GM12878 (cell line): Measurements from ENCODE around the gene YKT6. TPM values are rescaled to one million over a fixed set of nuclear protein-coding genes. Genes with fewer than 3 reads are reported as not detected.
A peak's percentile ranks its signal among the peaks of the same experiment; 100 is the strongest.

ENCODE experiments used
- ATAC-seq: fragments of 200-7000 bp; cut with Tn5 transposase; 3 replicates; pipeline ENCODE4 v1.9.1; 2020; ENCODE audit warnings: mild to moderate bottlenecking, moderate library complexity
- BruUV-seq: library from RNA; stranded (reverse); fragments of 400-500 nt; replicated peaks from 2 replicates; lab custom pipeline; 2021; lab: Mats Ljungman, UMichigan
- CTCF ChIA-PET: fragments of 300-600 bp; sonication (Branson Sonifier 250); formaldehyde crosslinking; extraction: SDS; loops from one replicate; lab custom pipeline; 2021; ENCODE audit warnings: inconsistent platforms; lab: Yijun Ruan, JAX
- POLR2A ChIA-PET: fragments of 350-600 bp; formaldehyde crosslinking; extraction: SDS; loops from one replicate; lab custom pipeline; 2021; ENCODE audit warnings: inconsistent platforms; lab: Charles Lee
- RAD21 ChIA-PET: fragments of 300-600 bp; sonication (Branson Sonifier 250); formaldehyde crosslinking; loops from one replicate; lab custom pipeline; 2023; ENCODE audit warnings: antibody characterized with exemption; ENCODE audit not compliant: unreplicated experiment; lab: Charles Lee
- SMC1A ChIA-PET: fragments of 300-600 bp; sonication (Branson Sonifier 250); formaldehyde crosslinking; loops from one replicate; lab custom pipeline; 2023; ENCODE audit not compliant: unreplicated experiment, uncharacterized antibody; lab: Charles Lee
- DNase-seq: peaks from one replicate; pipeline ENCODE4 v3.0.0-alpha.2; 2011; ENCODE audit warnings: low read depth, low spot score
- FAIRE-seq: peaks from 3 replicates; lab custom pipeline; 2011; peaks lifted over from hg19 to GRCh38; lab: Jason Lieb, UNC
- H2AFZ ChIP-seq: 2 replicates; pipeline ENCODE4 v1.6.0; 2011; ENCODE audit warnings: low read depth, low read length, control low read depth; ENCODE audit not compliant: control insufficient read depth
- H3K27ac ChIP-seq: 2 replicates; pipeline ENCODE4 v1.5.1; 2011; ENCODE audit warnings: control low read depth; ENCODE audit not compliant: control insufficient read depth, insufficient read depth
- H3K27me3 ChIP-seq, 2 experiments: replicated peaks in 1 of 2; 2 replicates each; pipeline versions ENCODE4 v1.6.0 to v1.6.1; 2011; ENCODE audit warnings: low read length in 1 of 2; ENCODE audit not compliant: control insufficient read depth in 2 of 2, insufficient read depth in 2 of 2
- H3K36me3 ChIP-seq, 2 experiments: 2 replicates each; pipeline ENCODE4 v1.5.1; 2011; ENCODE audit warnings: low read length in 1 of 2; ENCODE audit not compliant: control insufficient read depth in 2 of 2, insufficient read depth in 2 of 2
- H3K4me1 ChIP-seq: 2 replicates; pipeline ENCODE4 v1.6.1; 2011; ENCODE audit warnings: mild to moderate bottlenecking, low read length, moderate library complexity, mixed read lengths; ENCODE audit not compliant: control insufficient read depth, insufficient read depth
- H3K4me2 ChIP-seq: 2 replicates; pipeline ENCODE4 v1.6.0; 2011; ENCODE audit warnings: control low read depth; ENCODE audit not compliant: control insufficient read depth, insufficient read depth
- H3K4me3 ChIP-seq: fragments of 200-600 bp; sonication (generic); 2 replicates; pipeline ENCODE4 v1.5.1; 2016
- H3K79me2 ChIP-seq: 2 replicates; pipeline ENCODE4 v1.6.0; 2011; ENCODE audit warnings: low read length; ENCODE audit not compliant: control insufficient read depth, insufficient read depth
- H3K9ac ChIP-seq: 2 replicates; pipeline ENCODE4 v1.8.0; 2011; ENCODE audit warnings: low read length, control low read depth, mixed read lengths; ENCODE audit not compliant: control insufficient read depth, insufficient read depth
- H3K9me3 ChIP-seq: replicated peaks from 3 replicates; pipeline ENCODE4 v1.5.1; 2011; ENCODE audit warnings: mild to moderate bottlenecking, low read length; ENCODE audit not compliant: control insufficient read depth, insufficient read depth
- H4K20me1 ChIP-seq: 2 replicates; pipeline ENCODE4 v1.6.0; 2011; ENCODE audit not compliant: control insufficient read depth, insufficient read depth
- BCLAF1 ChIP-seq: fragments of 450-650 bp; IDR thresholded peaks from 2 replicates; pipeline ENCODE4 v1.6.1; 2017; ENCODE audit warnings: antibody characterized with exemption, mild to moderate bottlenecking, moderate library complexity
- CHD2 ChIP-seq: IDR thresholded peaks from 2 replicates; pipeline ENCODE4 v1.6.1; 2011; ENCODE audit warnings: low read depth, low read length, improper control_type of control experiment, borderline replicate concordance
- FOS ChIP-seq: IDR thresholded peaks from 3 replicates; pipeline ENCODE4 v1.6.1; 2011; ENCODE audit warnings: borderline replicate concordance; ENCODE audit not compliant: insufficient read length; ENCODE audit errors: extremely low read depth
- HDGF ChIP-seq: fragments of 450-650 bp; IDR thresholded peaks from 2 replicates; pipeline ENCODE4 v1.6.1; 2016; ENCODE audit warnings: antibody characterized with exemption
- PBX3 ChIP-seq: IDR thresholded peaks from 2 replicates; pipeline ENCODE4 v1.6.1; 2011; ENCODE audit warnings: mild to moderate bottlenecking, low read depth, low read length, moderate library complexity; ENCODE audit not compliant: insufficient replicate concordance
- RB1 ChIP-seq: fragments of 450-650 bp; formaldehyde crosslinking; IDR thresholded peaks from 2 replicates; pipeline ENCODE4 v1.6.1; 2017; ENCODE audit warnings: mild to moderate bottlenecking, borderline replicate concordance
- SMC3 ChIP-seq: IDR thresholded peaks from 2 replicates; pipeline ENCODE4 v1.6.1; 2011; ENCODE audit warnings: low read length, improper control_type of control experiment, borderline replicate concordance
- TBL1XR1 ChIP-seq: IDR thresholded peaks from 2 replicates; pipeline ENCODE4 v1.6.1; 2012; ENCODE audit warnings: low read depth, low read length, improper control_type of control experiment
- ZBTB40 ChIP-seq: fragments of 450-650 bp; IDR thresholded peaks from 2 replicates; pipeline ENCODE4 v1.6.1; 2016; ENCODE audit warnings: mild to moderate bottlenecking, moderate library complexity, borderline replicate concordance
- ZSCAN29 ChIP-seq: fragments of 450-650 bp; IDR thresholded peaks from 2 replicates; pipeline ENCODE4 v1.6.1; 2017; ENCODE audit warnings: mild to moderate bottlenecking, moderate library complexity
- WGBS: methylation state at CpG from one replicate; pipeline ENCODE4 v1.1.6; 2016; ENCODE audit warnings: low lambda C conversion rate; ENCODE audit not compliant: insufficient replicate concordance, insufficient coverage; ENCODE audit errors: missing lambda C conversion rate; 5-methylcytosine and 5-hydroxymethylcytosine counted together
- in situ Hi-C: fragments of 300-500 bp; cut with MboI; formaldehyde crosslinking; loops from 9 replicates; pipeline ENCODE4 v1.14.3; 2018; ENCODE audit warnings: mixed read lengths
- intact Hi-C: fragments of 100-400 bp; cut with micrococcal nuclease; formaldehyde crosslinking; loops from one replicate; pipeline ENCODE4 v1.14.2; 2022; ENCODE audit not compliant: unreplicated experiment
- polyA plus RNA-seq, 11 experiments: library from polyadenylated mRNA; depleted of rRNA in 4 of 11; unstranded in 6 of 11; stranded (reverse) in 5 of 11; fragments of >200 nt; fragmentation: Nextera tagmentation in 4 of 11; fragmentation: Illumina TruSeq in 1 of 11; extraction: Ambion mirVana in 4 of 11; extraction: Trizol in 1 of 11; gene quantifications; 1 replicate in 1 of 11; 2 replicates in 10 of 11; pipeline versions ENCODE4 v1.2.1 to v1.2.3, GENCODE V29; 2011 to 2016; ENCODE audit warnings: inconsistent platforms in 2 of 11, missing spikeins in 2 of 11, low read depth in 1 of 11
- total RNA-seq, 4 experiments: library from RNA; depleted of rRNA in 3 of 4; stranded (reverse); fragments of >200 nt in 3 of 4; fragmentation: Illumina TruSeq in 1 of 4; extraction: Trizol in 1 of 4; gene quantifications; 2 replicates each; pipeline versions ENCODE4 v1.2.1 to v1.2.3, GENCODE V29; 2013 to 2021
- TF ChIP-seq, protein P1 (sequence below): IDR thresholded peaks from 2 replicates; pipeline ENCODE4 v1.6.1; 2012; ENCODE audit warnings: low read length, inconsistent platforms

YKT6 gene
- total and polyA plus RNA-seq, 10 of the 15 experiments (the other 5 are each of a cell fraction or from before 2014, with no cell fraction given) = 1.7 to 95.2 (median 70.5) TPM

DNA sequence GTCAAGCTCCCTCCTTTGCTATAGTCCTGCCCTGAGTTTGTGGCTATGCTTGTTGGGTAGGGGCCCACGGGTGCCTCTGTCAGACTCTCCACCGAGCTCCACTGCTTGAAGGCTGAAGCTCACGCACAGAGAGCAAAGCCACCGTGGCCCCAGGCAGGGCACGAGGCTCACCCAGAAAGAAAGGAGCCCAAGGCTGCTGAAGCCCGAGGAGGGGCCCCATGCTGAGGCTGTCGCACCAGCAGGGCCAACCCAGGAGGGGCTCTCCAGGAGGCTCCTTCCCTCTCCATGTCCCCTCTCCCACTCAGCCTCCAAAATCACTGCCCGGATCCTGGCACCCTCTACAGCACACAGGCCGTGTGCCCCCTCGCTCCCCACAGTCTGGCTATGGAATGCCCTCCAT, 50.5 kb downstream of the YKT6 start:
- FAIRE-seq = no peak
- CTCF ChIA-PET = interaction anchor here (1.1 to 1.3 kb wide), 2 partner anchors 9 to 11 kb away, joined by 3 to 6 read pairs; no protein-coding TSS in a partner anchor
- no peak for TF ChIP-seq PBX3
- TF ChIP-seq, protein P1, sequence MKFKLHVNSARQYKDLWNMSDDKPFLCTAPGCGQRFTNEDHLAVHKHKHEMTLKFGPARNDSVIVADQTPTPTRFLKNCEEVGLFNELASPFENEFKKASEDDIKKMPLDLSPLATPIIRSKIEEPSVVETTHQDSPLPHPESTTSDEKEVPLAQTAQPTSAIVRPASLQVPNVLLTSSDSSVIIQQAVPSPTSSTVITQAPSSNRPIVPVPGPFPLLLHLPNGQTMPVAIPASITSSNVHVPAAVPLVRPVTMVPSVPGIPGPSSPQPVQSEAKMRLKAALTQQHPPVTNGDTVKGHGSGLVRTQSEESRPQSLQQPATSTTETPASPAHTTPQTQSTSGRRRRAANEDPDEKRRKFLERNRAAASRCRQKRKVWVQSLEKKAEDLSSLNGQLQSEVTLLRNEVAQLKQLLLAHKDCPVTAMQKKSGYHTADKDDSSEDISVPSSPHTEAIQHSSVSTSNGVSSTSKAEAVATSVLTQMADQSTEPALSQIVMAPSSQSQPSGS = no peak
- no peak for TF ChIP-seq BCLAF1
- no peak for TF ChIP-seq ZSCAN29
- no peak for TF ChIP-seq RB1
- TF ChIP-seq HDGF = no peak
- TF ChIP-seq FOS = no peak
- TF ChIP-seq SMC3 = no peak
- no peak for TF ChIP-seq CHD2
- no peak for TF ChIP-seq TBL1XR1
- no peak for TF ChIP-seq ZBTB40

More for the DNA sequence above, 50.5 kb downstream of the YKT6 start:
- H4K20me1 ChIP-seq = no peaks in the 10 kb centered on the region
- H3K9ac ChIP-seq = no peak overlapping the region
- H3K36me3 ChIP-seq = no peaks in the 10 kb centered on the region
- no peaks in the 10 kb centered on the region for H3K79me2 ChIP-seq
- no peak overlapping the region for H3K27ac ChIP-seq
- no peak overlapping the region for H2AFZ ChIP-seq
- no peaks in the 10 kb centered on the region for H3K27me3 ChIP-seq
- ChIA-PET SMC1A (interaction anchor here (0.5 kb wide), 1 partner anchor 27 kb away, joined by 3 read pairs; no protein-coding TSS in a partner anchor), RAD21 (no interaction called here), POLR2A (no interaction called here)
- H3K9me3 ChIP-seq = no peaks in the 10 kb centered on the region
- no peaks in the 10 kb centered on the region; the same call in 1 of the 2 replicates for H3K4me1 ChIP-seq
- no peak overlapping the region for H3K4me2 ChIP-seq
- DNase-seq (no peak), ATAC-seq (peak; percentile 15; the same call in 2 of the 3 replicates)
- 48% methylated on average over 9 of the region's 10 CpGs for WGBS
- in situ Hi-C loops = no loop called here
- no peak overlapping the region for H3K4me3 ChIP-seq
- intact Hi-C loops = no loop called here
- BruUV-seq = no TSS peak
